Measurements from ENCODE around the gene CSK. TPM values are rescaled to one million over a fixed set of nuclear protein-coding genes. Genes with fewer than 3 reads are reported as not detected.
A peak's percentile ranks its signal among the peaks of the same experiment; 100 is the strongest.
"Not testable (repeated sequence)": the region's sequence is repeated elsewhere in the genome, so short reads cannot be mapped to it uniquely, and the experiment has no call there.

CSK gene
- total RNA-seq: 83.8 TPM
- long read RNA-seq, transcript CSK-201 (13 exons, 2,767 nt): major isoform, 42 of 102 reads
- long read RNA-seq, partial matches to known transcripts: 47 of 102 reads
- long read RNA-seq, other reads (novel, unspliced or antisense): 8 of 102 reads

- TF ChIP-seq CTCF (IDR thresholded peaks at IDR 0.05): peak; percentile 52
- Histone ChIP-seq H3K4me1 (peaks cover 80% of the 10 kb centered on the region), H3K4me3 (peak within 1 kb of the TSS; percentile 77), H3K27me3 (ENCODE audit: low read depth) (no peaks in the 10 kb centered on the region), H3K36me3 (no peaks in the 10 kb centered on the region), H3K9me3 (no peaks in the 10 kb centered on the region), H3K27ac (peak within 1 kb of the TSS; percentile 83)
- intact Hi-C loops (cut with DNase I): no loop called here
- ATAC-seq (peak; percentile 78 to 88), DNase-seq (peak; percentile 83)
These were observed at the start of gene CSK for GRCh38 chr15:74781431-74782258. CSK (plus strand) TSS chr15:74782080; CDS start chr15:74798298, 16,218 bp downstream.

- DNase-seq (no peak), ATAC-seq (no peak)
- intact Hi-C loops (cut with DNase I): no loop called here
- no peak for TF ChIP-seq CTCF (IDR thresholded peaks at IDR 0.05)
- H3K4me3 ChIP-seq: no peak overlapping the region
- H3K4me1 ChIP-seq: no peaks in the 10 kb centered on the region
- no peak overlapping the region for H3K27ac ChIP-seq
- no peaks in the 10 kb centered on the region for H3K9me3 ChIP-seq
- H3K27me3 ChIP-seq (ENCODE audit: low read depth): peaks cover 11% of the 10 kb centered on the region
- H3K36me3 ChIP-seq: no peaks in the 10 kb centered on the region
These were observed 49.0 kb upstream of the CSK start for GRCh38 chr15:74732846-74733245.

GRCh38 chr15:74733269-74733668, 48.6 kb upstream of the CSK start:
- no peak for ATAC-seq
- DNase-seq: no peak

GRCh38 chr15:74735305-74735704, 46.6 kb upstream of the CSK start:
- DNase-seq (no peak), ATAC-seq (no peak)
- no peaks in the 10 kb centered on the region for H3K4me1 ChIP-seq
- intact Hi-C loops (cut with DNase I): no loop called here
- TF ChIP-seq CTCF (IDR thresholded peaks at IDR 0.05): no peak
- H3K36me3 ChIP-seq: no peaks in the 10 kb centered on the region
- H3K27me3 ChIP-seq (ENCODE audit: low read depth): peaks cover 9% of the 10 kb centered on the region
- H3K9me3 ChIP-seq: no peaks in the 10 kb centered on the region
- no peak overlapping the region for H3K4me3 ChIP-seq
- H3K27ac ChIP-seq: no peak overlapping the region

More at GRCh38 chr15:74733269-74733668, 48.6 kb upstream of the CSK start:
- no peak for TF ChIP-seq CTCF (IDR thresholded peaks at IDR 0.05)
- Histone ChIP-seq H3K4me3 (no peak overlapping the region), H3K27me3 (ENCODE audit: low read depth) (peaks cover 9% of the 10 kb centered on the region), H3K4me1 (no peaks in the 10 kb centered on the region), H3K27ac (no peak overlapping the region), H3K36me3 (no peaks in the 10 kb centered on the region), H3K9me3 (no peaks in the 10 kb centered on the region)
- intact Hi-C loops (cut with DNase I): no loop called here

- H3K4me1 ChIP-seq; intact Hi-C loops (cut with DNase I); H3K36me3 ChIP-seq; H3K9me3 ChIP-seq; DNase-seq; ATAC-seq; H3K27ac ChIP-seq; H3K4me3 ChIP-seq; H3K27me3 ChIP-seq (ENCODE audit: low read depth): not testable (repeated sequence)
These were observed 43.6 kb upstream of the CSK start for GRCh38 chr15:74738239-74738638.

- Histone ChIP-seq H3K27ac (no peak overlapping the region), H3K4me1 (no peaks in the 10 kb centered on the region), H3K9me3 (no peaks in the 10 kb centered on the region), H3K36me3 (no peaks in the 10 kb centered on the region), H3K27me3 (ENCODE audit: low read depth) (no peaks in the 10 kb centered on the region), H3K4me3 (no peak overlapping the region)
- ATAC-seq (no peak), DNase-seq (no peak)
- TF ChIP-seq CTCF (IDR thresholded peaks at IDR 0.05): no peak
- intact Hi-C loops (cut with DNase I): no loop called here
These were observed 39.5 kb upstream of the CSK start for GRCh38 chr15:74742422-74742821.
